Activated CD8-positive, alpha-beta memory T cell treated with anti-CD3 and anti-CD28 coated beads for 4 hours (primary cell): ENCODE data around the gene MRPL18.
"Not testable (repeated sequence)": the region's sequence is repeated elsewhere in the genome, so short reads cannot be mapped to it uniquely, and the experiment has no call there.

Source experiments
- DNase-seq, 2 donors: peaks; one replicate each; pipeline ENCODE4 v3.0.0-alpha.2; 2020; ENCODE audit warnings: low read depth in 2 of 2

Gene MRPL18

DNA sequence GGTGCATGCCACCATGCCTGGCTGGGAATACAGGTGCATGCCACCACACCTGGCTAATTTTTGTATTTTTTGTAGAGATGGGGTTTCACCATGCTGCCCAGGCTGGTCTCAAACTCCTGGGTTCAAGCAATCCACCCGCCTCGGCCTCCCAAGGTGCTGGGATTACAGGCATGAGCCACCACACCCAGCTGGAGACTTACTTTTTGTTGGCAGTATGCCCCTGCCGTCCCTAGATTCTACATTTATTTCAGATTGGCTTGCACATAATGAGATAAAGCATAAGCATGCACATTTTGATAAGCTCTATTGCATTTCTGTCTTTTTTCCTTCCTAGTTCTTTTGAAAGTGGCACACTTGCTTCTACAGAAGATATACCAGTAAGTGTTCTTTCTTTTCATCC, 26.5 kb downstream of the MRPL18 start:
- not testable (repeated sequence) for DNase-seq

DNA sequence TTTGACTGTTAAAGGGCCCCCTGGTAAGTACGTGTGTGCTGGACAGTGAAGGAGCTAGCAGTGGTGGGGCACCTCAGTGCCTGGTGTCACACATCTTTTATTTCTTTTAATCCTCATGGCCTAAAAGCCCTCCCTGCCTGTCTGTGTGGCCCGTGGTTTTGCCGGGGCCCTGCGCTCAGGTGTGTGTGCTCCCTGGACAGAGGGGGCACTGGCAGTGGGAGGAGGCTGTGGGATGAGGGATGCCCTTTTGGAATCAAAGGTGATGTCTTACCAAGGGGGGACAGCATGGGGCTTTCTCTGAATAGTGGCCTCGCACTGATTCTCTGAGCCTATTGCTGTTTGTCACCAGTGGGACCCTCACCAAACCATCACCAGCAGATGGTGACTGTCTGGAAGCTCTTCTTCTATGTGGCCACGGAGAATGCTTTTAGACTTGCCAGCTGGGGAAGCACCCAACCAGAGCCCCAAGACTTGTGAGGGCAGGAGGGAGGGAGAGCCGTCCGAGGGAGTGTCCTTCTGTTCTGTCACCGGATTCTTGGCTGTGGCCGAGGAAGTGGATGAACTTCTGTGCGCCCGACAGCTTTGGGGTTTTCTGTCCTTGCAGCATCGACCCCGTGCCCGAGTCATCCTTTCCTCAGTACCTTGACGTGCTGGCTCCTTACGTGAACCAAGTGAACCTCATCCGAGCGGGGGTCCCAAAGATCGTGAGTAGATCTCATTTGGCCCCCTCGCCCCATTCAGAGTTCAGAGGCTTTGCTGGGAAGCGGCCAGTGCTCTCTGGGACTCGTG, 27.9 kb downstream of the MRPL18 start:
- DNase-seq: no peak

DNA sequence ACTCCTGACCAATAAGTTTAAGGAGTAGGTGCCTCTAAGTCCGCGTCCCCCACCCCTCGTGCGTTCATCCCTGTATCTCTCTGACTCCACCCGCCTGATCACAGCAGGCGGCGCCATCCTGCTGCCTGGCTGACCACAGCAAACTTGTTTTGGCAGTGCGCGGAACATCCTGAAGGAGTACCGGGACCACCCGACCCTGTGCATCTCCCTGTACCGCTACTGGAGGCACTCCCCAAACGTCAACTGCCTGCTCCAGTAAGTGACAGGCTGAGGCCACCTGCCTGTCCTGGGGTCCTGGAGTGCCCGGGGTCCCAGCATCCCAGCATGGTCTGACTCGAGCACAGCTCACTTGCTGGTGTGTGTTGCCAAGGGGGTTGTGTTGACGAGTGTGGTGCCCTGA, 28.8 kb downstream of the MRPL18 start:
- no peak for DNase-seq

DNA sequence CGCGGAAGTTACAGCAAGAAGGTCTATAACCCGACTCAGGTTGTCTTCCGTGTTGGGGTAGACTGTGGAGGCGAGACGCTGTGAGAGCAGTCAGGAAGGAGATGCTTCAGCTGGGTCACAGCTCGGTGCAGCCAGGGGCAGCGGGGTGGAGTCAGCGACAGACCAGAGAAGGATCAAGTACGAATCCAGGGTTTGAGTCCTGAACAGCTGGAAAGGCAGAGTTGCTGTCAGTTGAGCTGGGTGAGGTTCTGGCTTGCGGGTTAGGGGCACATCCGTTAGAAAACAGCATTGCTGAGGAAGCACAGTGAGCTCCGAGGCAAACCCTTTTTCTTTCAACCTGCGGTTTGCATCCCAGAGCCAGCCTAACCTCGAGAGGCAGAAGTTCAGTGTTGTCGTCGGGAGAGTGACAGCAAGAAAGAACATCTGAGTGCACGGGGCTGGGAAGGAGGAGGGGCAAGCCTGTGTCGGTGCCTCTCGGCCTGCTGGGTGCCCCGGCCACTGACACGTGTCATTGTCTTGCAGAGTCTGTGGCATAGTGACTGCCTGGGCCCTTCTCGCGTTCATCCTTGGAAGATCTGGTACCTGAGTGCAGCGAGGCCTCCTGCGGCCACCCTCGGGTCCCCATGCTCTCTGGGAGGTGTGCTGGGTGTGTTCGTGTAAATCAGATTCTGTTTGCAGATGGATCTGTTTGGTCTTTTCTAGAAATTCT, 29.8 kb downstream of the MRPL18 start:
- no peak for DNase-seq

DNA sequence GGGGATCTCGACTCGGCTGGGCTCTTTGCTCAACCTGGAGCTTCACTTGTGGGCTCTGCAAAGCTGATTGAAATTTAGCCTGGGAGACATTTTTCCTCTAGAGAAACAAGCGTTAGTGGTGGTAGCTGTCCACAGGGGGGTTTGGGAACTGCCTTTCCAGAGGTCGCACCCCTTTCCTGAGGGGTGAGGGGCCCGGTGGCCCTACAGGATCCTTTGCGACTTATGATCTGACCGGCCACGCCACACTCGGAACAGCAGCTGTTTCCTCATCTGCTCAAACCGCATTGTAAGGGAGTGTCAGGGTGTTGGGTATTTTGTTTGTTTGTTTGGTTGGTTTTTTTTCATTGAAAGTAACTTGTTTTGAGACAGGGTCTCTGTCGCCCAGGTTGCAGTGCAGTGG, 30.9 kb downstream of the MRPL18 start:
- no peak for DNase-seq

DNA sequence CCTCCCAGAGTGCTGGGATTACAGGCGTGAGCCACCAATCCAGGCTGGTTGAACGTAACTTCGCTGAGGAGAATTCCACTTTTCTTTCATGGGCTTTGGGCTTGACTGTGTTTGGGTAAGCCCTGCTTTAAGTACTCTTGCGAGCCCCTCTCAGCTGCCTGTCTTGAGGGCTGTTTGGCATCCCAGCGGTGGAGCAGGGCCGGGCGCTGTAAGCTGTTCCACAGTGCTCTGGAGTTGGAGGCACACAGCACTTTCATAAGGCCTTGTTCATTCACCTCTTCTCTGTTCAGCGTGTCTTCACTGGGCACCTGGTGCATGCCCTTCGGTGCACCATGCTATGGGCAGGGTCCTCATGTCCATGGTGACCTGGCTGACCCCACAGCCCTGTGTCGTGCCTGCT, 31.5 kb downstream of the MRPL18 start:
- DNase-seq: no peak

DNA sequence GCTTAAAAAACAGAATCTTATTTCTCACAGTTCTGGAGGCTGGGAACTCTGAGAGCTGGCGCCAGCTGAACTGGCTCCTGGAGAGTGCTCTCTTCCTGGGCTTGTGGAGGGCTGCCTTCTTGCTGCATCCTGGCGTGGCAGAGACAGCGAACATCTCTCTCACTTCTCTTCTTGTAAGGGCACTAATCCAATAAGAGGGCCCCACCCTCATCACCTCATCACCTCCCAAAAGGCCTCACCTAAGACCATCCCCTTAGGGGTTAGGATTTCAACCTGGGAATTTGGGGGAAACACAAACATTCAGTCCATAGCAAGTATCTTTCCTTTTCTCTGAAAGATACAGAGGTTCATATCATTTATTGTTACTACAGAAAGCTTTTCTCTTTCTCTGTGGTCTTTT, 33.7 kb downstream of the MRPL18 start:
- no peak for DNase-seq

DNA sequence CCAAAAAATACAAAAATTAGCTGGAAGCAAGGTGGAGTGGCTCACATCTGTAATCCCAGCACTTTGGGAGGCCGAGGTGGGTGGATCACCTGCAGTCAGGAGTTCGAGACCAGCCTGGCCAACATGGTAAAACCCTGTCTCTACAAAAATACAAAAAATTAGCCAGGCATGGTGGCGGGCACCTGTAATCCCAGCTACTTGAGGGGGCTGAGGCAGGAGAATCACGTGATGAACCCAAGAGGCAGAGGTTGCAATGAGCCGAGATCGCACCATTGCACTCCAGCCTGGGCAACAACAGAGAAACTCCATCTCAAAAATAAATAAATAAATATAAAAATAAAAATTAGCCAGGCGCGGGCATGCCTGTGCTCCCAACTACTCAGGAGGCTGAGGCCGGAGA, 34.4 kb downstream of the MRPL18 start:
- DNase-seq: not testable (repeated sequence)

DNA sequence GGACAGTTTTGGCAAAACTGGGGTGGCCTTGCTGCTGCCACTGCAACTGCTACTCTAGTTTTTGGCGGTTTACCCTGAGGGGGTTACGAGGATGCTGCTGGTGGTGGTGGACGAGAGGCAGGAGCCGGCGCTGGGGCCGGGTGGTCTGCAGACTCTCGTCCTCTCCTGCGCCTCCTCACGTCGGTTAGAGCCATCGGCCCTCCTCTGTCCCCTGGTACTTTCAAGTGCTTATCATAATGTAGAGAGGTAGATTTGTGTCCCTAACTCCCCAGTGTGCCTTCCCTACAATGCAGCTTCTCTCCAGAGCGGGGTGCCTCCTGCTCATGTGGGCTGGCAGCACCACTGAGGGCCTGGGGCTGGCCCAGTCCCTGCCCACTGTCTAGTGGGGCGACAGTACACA, 35.7 kb downstream of the MRPL18 start:
- DNase-seq: no peak

DNA sequence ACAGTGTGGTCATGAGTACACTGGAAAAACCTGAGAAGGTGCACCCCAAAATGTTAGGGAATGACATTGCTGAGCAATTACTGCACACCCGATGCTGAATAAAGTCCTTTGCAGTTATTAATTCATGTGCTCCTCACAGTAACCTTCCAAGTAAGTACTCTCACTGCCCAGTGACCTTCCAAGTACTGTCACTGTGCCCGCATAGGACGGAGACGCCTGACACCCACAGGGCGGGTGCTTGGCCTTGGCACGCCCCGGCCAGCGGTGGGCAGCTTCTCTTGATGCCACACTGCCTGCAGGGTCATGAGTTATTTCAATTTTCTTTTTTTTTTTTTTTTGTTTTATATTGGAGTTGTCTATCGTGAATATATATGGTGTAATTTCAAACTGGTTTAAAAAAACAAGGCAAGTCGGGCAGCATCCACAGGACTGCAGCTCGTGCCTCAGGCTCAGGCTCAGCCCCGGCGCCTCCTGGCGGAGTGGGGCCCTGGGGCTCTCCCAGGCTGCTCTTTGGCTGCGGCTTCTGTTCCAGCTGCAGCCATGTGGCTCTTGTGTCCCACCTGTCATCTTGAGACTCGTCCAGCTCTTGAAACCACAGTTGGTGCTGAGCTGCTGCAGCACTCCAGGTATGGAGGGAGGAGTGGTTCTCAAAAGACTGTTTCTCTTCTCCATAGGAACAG, 36.8 kb downstream of the MRPL18 start:
- no peak for DNase-seq

DNA sequence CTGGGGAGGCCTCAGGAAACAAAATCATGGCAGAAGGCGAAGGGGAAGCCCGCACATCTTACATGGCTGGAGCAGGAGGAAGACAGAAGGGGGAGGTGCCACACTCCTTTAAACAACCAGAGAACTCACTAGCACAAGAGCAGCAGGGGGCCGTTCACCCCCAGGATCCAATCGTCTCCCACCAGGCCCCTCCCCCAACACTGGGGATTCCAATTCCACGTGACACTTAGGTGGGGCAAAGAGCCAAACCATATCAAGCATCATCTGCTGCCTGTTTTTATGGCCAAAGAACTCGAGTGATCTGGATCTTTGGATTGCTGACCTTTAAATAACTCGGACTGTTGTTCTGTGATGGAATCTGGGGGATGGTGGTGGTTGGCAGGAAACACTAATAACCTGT, 37.8 kb downstream of the MRPL18 start:
- DNase-seq: no peak

DNA sequence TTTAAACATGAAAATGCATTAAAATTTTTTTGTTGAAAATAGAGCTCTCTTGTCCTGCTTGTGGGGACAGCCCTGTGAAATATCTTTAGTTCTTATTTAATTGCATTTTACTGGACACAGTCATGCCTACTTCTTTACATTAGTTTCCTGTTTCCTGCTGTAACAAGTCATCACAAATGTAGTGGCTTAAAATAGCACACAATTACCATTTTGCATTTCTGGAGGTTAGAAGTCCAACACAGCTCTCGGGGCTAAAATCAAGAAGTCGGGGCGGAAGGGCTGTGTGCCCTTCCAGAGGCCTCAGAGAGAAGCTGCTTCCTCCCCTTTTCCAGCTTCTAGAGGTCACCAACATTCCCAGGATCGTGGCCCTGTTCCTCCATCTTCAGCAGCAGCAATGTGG, 39.3 kb downstream of the MRPL18 start:
- no peak for DNase-seq

DNA sequence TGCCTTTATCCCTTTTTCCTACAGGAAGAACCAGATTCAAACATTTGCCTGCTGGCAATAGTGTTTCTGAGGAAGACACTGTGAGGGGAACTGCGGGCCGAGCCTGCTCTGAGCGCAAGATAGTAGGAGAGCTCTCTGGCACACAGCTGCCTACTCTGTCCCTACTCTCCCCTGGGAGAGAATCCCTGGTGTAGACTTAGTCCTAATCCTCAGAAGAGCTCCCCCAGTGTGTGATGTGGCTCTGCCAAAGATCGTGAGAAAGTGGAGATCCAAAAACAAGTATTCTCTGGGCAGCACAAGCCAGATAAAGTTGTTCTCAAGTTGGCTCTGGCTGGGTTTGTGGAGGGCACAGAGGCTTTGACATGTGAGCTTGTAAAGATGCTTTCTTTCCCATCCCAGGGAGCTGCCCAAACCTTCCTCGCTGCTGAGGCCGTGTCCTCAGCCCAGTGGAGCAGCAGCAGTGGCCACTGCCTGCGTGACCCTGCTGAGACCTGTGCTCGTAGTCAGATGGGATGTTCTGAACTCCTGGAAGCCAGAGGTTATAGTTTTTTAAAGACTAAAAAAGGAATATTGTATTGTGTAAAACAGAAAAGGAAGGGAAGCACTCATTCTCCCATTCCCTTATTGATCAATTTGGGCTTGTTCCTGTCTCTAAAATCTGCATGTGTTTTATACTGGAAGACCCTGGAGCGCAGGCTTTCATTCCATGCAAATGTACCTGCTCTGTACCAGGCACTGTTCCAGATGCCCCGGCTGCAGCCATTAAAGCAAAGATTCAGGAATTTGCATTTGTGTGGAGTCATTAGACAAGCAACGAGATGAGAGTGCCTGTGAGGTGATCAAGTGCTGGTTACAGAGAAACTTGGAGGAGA, 40.5 kb downstream of the MRPL18 start:
- DNase-seq: no peak

DNA sequence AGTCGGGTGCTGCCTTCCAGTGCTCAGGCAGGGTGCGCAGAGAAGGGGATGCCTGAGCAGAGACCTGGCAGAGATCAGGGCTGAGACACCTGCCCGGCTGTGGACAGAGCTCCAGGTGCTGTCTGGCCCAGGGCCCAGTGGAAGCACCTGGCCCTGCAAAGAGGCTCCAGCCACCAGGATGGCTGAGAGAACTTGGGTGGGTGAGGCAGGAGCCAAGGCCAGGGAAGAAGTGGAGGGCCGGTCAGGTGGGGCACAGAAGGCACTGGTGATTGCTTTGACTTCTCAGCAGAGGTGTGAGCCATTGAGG, 41.1 kb downstream of the MRPL18 start:
- no peak for DNase-seq

DNA sequence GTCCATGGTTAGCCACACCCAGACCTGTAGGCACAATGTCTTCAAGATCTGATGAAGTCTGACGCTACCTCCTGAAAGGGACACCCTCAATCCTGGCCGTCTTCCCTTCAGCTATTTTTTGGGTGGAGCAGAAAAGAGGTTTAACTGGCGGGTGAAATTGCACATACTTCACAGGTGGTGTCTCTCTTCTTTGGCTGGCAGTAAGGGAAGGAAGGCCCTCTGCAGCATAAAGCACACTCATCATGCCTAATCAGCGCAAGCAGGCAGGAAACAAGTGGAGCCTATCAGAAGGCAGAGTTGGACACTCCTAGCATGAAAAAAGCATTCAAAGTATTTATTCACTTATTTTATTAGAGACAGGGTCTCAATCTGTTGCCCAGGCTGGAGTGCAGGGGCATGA, 42.7 kb downstream of the MRPL18 start:
- DNase-seq: no peak

DNA sequence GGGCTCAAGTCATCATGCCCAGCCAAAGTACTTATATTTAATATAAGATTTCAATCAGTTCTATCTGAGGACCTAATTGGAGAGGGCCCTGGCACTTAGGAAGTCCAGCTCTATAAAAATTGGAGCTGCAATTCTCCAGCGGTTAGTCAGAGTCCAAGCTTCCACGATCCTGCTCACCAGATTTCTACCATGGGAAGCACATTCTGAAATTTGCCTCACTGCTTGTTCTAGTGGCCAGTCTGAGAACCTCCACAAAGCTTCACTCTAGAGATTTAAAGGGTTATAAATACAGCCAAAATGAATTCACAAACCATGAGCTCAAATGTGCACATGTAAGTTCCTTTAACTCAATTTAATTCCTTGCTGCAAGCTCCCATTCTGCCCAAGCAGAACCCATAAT, 43.3 kb downstream of the MRPL18 start:
- no peak for DNase-seq

DNA sequence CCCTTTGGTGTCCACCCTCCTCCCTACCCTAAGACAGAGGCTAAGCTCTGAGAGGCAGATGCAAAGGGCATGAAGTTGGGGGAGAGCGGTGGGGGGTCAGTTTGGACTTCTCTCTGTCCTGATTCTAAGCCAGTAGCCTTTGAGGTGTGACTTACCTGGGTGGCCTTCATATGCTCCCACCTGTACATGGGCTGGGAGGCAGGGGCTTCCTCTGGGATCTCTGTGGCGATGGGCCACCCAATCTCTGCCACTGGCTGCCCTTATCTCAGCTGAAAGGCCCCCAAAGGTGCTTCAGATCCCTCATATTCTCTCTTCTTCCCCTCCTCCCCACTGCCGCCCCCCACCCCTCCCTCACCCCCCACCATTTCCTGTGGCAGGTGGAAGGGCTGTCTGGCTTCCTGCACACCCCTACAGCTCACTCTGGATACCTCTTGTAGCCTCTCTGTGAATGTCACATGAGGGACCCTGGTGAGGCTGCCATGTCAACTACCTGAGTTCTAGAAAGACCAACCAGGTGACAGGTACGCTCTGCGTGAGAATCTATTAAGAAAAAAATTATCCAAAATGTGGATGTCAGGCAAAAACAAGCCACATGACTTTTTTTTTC, 43.8 kb downstream of the MRPL18 start:
- no peak for DNase-seq

DNA sequence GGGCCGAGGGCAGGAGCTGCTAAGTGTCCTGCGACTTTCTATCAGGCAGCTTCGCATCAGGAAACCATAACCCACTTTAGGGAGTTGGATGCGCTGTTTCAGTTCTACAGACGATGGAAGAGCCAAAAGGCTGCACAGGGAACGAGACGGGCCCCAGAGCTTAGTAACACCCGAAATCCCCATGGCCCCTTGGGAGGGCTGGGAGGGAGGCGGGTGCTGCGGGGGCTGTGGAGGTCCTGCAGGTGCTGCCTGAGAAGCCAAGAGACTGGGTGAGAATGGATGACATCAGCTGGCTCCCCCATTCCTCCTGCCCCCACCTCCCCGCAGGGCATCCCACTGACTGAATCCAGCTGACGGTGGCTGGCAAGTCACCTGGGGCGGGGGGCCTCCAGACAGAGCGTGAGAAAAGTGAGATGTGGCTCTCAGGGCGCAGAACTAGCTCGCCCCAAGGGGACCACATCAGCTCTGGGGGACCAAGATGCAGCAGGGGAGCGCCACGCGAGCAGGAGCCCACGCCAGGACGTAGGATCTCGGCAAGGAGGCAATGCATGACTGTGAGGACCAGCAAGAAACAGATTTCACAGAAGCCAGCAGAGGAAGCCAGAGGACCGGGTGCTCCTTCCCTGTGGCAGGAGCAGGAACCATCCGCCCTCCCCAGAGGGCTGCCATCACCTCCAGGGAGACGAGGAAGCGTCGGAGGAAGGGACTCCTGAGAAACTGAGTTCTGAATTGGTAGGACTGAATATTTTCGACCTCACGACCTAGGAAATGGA, 46.6 kb downstream of the MRPL18 start:
- no peak for DNase-seq

DNA sequence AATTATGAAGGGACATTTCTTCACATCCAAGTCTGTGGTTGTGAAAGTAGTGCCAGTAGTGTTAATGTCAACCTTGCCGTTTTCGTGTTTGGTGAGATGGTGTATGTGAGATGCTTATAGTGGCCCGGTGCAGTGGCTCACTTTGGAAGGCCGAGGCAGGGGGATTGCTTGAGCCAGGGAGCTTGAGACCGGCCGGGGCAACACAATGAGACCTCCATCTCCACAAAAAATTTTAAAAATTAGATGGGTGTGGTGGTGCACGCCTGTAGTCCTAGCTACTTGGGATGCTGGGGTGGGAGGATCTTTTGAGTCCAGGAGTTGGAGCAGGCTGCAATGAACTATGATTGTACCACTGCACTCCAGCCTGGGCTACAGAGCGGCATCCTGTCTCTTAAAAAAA, 47.2 kb downstream of the MRPL18 start:
- DNase-seq: no peak

DNA sequence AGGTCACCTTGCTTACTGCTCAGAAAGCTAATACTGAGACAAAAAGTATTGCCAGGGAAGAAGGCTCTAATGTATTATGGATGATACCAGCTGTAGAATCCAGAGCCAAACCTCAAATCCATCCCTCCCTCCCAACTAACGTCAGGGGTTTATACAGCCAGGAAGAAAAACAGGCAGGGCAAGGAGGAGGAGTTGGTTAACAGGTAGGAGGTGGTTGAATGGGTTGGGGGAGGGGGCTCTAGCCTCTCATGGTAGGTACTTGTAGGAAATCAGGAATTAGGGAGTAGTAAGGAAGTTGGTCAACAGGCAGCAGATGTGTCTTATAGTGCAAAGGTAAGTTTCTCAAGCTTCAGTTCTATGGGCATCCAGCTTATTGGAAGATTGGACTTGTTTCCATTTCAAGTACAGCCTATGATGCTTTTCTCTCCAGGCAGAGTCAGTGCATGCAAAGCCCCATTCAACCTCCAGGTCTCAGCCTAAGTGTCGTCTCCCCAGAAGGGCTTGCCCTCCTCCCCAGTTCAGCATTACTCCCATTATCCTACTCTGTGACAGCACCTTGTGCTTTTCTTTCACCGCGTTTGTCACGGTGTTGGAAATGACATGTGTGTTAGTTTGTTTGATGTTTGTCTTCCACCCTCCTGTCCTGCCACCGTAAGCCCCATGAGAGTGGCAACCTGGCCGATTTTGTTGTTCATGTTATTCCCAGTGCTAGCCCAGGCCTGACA, 47.9 kb downstream of the MRPL18 start:
- no peak for DNase-seq
